ENCODE measurements around the gene CACNA1S.

The CACNA1S gene

DNA sequence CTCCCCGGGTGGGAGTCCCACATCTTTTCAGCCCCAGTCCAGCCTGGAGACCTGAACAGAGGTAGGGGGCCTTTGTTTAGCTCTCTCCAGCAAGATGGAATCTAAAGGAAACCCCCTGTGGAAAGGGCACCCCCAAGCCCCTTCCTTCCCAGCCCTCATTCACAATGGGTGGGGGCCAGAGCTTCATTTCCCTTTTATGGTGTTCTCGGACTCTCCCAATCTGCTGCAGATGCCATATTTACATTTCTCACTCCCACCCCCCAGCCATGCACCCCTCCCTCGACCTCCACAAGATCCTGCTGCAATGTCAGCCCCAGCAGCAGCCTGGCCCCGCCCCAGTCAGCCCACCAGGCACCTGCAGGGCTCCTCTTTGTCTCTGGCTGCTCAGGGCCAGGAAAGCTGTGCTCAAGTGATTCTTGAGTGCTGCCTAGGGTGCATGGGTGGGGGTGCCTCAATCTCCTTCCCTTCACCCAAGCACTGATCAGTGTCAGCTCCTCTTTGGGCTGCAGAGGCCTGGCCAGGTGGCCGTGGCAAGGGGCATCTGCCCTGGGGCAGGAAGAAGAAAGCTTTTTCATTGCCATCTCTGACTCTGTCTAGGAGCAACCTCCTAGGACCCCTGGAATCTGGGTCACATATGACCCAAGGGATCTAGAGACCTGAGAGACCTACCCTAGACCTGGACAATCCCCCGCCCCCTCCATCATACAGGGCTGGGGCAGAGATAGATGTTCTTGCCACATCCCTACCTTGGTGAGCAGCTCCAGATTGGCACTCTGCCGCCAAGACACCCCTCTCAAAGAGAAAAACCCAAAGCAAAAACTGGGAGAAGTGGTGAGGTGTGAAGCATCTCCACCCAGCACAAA is 90.4 kb downstream of the CACNA1S start:
- TF ChIP-seq, protein P1, sequence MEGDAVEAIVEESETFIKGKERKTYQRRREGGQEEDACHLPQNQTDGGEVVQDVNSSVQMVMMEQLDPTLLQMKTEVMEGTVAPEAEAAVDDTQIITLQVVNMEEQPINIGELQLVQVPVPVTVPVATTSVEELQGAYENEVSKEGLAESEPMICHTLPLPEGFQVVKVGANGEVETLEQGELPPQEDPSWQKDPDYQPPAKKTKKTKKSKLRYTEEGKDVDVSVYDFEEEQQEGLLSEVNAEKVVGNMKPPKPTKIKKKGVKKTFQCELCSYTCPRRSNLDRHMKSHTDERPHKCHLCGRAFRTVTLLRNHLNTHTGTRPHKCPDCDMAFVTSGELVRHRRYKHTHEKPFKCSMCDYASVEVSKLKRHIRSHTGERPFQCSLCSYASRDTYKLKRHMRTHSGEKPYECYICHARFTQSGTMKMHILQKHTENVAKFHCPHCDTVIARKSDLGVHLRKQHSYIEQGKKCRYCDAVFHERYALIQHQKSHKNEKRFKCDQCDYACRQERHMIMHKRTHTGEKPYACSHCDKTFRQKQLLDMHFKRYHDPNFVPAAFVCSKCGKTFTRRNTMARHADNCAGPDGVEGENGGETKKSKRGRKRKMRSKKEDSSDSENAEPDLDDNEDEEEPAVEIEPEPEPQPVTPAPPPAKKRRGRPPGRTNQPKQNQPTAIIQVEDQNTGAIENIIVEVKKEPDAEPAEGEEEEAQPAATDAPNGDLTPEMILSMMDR (IDR thresholded peaks at IDR 0.05; ENCODE audit: low read depth, low read length): no peak
- Histone ChIP-seq H3K36me3 (peaks cover 27% of the 10 kb centered on the region), H3K4me3 (ENCODE audit: low read depth, low read length) (peak overlapping the region; percentile 70), H3K27ac (peak overlapping the region; percentile 98), H3K27me3 (ENCODE audit: insufficient read depth, low read depth, severe bottlenecking) (no peaks in the 10 kb centered on the region), H3K9me3 (ENCODE audit: severe bottlenecking) (no peaks in the 10 kb centered on the region)
- peak; percentile 83 for DNase-seq

DNA sequence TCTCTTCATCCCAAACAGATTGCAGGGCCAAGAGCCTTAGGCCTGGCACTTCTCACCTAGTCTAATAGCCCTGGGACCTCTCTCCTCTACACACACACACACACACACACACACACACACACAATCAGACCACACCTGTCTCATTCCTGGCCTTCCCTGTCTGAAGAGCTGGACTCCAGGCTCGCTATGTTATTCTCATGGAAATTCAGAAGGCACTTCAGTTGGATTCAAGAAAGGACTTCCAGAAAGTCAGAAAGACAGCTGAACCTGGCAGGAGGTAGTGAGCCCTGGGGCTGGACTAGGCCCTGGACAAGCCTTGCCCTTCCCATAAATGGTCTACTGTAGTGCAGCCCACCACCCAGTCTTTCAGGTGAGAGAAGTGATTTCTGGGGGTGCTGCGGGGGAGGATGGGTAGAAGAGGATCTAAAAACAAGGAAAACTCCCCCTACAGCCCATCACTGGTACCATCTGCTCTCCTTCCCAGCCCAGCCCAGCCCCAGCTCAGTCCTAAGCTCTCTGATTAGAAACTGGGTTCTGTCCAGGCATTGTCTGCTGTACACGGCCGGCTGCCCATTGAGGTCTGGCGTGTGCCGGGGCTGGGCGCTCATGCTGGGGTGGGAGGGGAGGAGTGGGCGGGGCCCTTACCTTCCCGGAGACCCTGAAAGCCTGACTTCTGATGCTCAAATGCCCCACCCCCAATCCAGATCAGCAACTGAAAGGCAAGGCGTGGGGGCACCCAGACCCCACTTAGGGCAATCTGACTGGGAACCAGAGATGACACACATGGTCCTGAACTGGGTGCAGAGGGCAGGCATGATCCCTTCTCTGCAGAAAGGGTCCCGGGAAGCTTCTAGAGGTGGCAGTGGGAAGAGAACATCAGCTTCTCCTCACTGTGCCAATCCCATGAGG is 91.3 kb downstream of the CACNA1S start:
- Histone ChIP-seq H3K27me3 (ENCODE audit: insufficient read depth, low read depth, severe bottlenecking) (no peaks in the 10 kb centered on the region), H3K9me3 (ENCODE audit: severe bottlenecking) (no peaks in the 10 kb centered on the region), H3K4me3 (ENCODE audit: low read depth, low read length) (peak overlapping the region; percentile 70), H3K36me3 (peaks cover 30% of the 10 kb centered on the region), H3K27ac (peak overlapping the region; percentile 98)
- TF ChIP-seq, protein P1 (IDR thresholded peaks at IDR 0.05; ENCODE audit: low read depth, low read length): peak; percentile 88
- peak; percentile 100 for DNase-seq

DNA sequence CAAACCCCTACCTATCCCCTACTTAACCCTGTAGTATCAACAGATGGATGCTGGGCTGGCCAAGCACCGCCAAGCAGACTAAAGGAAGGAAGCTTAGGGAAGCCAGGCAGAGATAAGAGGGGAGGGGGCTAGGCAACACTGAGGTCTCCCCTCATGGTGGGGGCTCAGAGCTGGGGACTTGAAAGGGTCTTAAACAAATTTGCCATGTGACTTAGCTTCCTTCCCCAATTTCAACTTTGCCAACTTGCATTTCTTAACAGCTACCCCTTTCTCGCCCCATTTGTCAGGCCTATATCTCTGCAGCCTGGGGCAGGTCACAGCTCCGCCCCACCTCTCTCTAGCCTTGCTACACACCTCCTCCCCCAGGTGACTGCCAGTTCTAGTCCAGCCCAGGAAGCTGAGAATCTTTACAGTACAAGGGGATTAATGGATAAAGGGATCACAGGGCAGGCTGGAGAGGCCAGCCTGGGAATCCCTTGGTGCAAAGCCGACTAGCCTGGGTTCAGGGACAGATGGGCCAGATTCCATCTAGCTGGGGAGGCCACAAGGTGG is 92.1 kb downstream of the CACNA1S start:
- TF ChIP-seq, protein P1 (IDR thresholded peaks at IDR 0.05; ENCODE audit: low read depth, low read length): peak; percentile 41; the same call in 1 of the 2 replicates
- Histone ChIP-seq H3K27ac (peak overlapping the region; percentile 98), H3K27me3 (ENCODE audit: insufficient read depth, low read depth, severe bottlenecking) (no peaks in the 10 kb centered on the region), H3K36me3 (peaks cover 29% of the 10 kb centered on the region), H3K4me3 (ENCODE audit: low read depth, low read length) (peak overlapping the region; percentile 28), H3K9me3 (ENCODE audit: severe bottlenecking) (no peaks in the 10 kb centered on the region)
- peak; percentile 100 for DNase-seq

DNA sequence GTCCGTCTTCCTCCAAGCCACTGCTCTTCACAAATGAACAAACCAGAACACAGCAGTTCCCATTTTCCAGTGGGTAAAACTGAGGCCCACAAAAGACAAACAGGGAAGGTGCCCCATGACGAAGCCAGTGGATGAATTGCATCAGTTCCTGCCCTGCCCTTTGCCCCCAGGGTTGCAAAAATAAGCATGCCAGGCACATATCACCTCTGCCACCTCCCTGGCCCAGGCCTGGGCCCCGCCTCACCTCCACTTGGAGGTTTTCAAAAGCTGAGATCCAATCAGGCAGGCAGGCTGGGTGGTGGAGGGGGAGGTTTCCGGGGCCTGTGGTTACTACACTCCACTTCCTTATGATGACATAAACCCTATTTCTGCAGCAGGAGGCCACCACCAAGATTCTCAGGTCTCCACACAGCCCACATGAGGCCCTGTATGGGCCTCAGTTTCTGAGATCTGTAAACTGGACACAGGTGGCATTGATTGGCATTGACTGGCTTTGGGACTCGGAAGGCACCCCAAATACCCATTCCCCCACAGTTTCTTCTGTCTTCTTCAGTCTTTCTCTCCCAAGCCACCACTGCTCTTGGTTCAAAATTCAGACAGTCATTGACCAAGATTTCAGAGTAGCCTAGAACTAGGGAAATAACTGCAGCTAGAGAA is 92.8 kb downstream of the CACNA1S start:
- Histone ChIP-seq H3K27ac (peak overlapping the region; percentile 98), H3K36me3 (peaks cover 33% of the 10 kb centered on the region), H3K9me3 (ENCODE audit: severe bottlenecking) (no peaks in the 10 kb centered on the region), H3K4me3 (ENCODE audit: low read depth, low read length) (peak overlapping the region; percentile 7), H3K27me3 (ENCODE audit: insufficient read depth, low read depth, severe bottlenecking) (no peaks in the 10 kb centered on the region)
- TF ChIP-seq, protein P1 (IDR thresholded peaks at IDR 0.05; ENCODE audit: low read depth, low read length): no peak
- peak; percentile 76 for DNase-seq

DNA sequence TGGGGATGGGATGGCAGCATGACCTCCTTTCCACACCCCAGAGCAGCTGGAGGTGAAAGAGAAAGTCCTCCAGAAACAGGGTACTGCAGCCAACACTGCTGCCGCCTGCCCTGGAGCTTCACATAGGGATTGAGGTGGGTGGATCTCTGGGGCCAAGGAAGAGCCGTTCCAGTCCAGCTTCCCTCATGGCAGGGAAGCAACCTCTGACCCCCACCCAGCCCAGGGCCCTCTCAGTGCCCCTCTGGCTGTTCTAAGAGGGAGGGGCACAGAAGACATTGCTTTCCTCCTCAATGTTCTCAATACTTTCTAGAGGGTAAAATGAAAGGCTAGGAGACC is 94.4 kb downstream of the CACNA1S start:
- TF ChIP-seq, protein P1 (IDR thresholded peaks at IDR 0.05; ENCODE audit: low read depth, low read length): no peak
- Histone ChIP-seq H3K27me3 (ENCODE audit: insufficient read depth, low read depth, severe bottlenecking) (no peaks in the 10 kb centered on the region), H3K27ac (peak overlapping the region; percentile 98), H3K9me3 (ENCODE audit: severe bottlenecking) (no peaks in the 10 kb centered on the region), H3K36me3 (peaks cover 43% of the 10 kb centered on the region), H3K4me3 (ENCODE audit: low read depth, low read length) (no peak overlapping the region)
- no peak for DNase-seq
